Measurements from ENCODE around the gene COL25A1. TPM values are rescaled to one million over a fixed set of nuclear protein-coding genes. Genes with fewer than 3 reads are reported as not detected.

Gene COL25A1
- polyA plus RNA-seq (2013) = not detected

DNA sequence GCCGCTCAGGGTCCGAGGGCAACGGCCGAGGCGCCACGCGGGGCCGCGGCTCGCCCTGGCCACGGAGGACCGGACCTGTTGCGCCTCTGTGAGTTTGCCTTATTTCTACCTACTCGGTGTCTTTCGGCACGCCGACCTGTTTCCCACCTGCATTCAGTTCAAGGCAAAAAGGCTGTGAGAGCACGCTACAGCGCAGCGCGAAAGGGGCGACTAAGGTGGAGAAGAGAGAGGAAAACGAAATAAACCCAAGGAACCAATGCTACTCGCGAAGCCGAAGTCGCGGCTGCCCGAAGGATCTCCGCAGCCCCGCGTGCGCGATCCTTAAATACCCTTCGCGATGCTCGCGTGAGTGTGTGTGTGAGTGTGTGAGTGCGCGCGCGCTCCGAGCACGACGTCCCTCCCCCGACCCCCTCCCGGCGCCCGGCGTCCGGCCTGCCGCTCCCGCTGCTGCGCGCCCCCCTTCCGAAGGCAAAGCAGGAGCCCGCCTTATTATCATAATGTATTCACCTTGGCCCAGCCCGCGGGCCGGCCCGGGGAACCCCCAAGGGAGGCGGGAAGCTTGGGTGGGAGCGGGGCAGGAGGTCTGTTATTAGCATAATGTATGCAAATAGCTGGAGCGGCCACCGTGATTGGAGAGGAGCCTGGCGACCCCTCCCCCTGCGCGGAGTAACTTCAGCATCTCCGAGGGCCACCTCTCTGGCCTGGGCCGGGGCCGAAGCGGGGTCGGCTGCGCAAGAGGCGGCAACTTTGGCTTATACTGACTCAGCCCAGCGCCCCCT is at the start of gene COL25A1:
TSS of gene COL25A1 (minus strand) at position 298 of the 779 bp plus-strand sequence.
- peaks cover 23 to 89% (median 55%) of the 10 kb centered on the region in 5 experiments for H3K27me3 ChIP-seq (replicated peaks in 2 of 5; ENCODE audit: control insufficient read depth in 4 of 5, insufficient read depth in 5 of 5, low read length in 4 of 5)

DNA sequence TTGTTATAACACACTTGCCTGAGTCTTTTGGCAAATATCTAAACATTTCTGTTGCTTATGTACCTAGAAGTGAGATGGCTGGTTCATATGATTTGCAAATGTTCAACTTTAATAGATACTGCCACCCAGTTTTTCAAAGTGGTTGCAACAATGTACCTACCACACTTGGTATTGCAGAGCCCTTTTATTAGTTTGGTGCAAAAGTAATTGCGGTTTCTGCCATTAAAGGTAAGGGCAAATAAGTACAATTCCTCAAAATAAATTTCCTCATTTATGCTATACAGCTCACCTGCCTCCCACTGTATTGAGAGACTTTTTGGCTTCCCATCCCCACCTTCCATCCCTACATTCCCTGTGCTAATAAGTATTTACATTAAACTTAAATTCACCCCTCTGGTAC is 47.7 kb upstream of the COL25A1 start:
- Histone ChIP-seq H3K9me3 (ENCODE audit: control extremely low read depth in 1 of 5, control insufficient read depth in 4 of 5, insufficient read depth in 2 of 5, low read depth in 1 of 5, low read length in 4 of 5) (peaks cover 0 to 25% (median 11%) of the 10 kb centered on the region in 5 experiments), H3K27me3 (replicated peaks in 2 of 5; ENCODE audit: control insufficient read depth in 4 of 5, insufficient read depth in 5 of 5, low read length in 4 of 5) (peaks cover 0 to 77% (median 16%) of the 10 kb centered on the region in 5 experiments), H3K4me1 (ENCODE audit: control extremely low read depth in 1 of 4, control insufficient read depth in 4 of 4, insufficient read depth in 4 of 4, low read length in 3 of 4) (no peaks in the 10 kb centered on the region), H3K4me3 (ENCODE audit: control insufficient read depth in 1 of 7, extremely low read depth in 1 of 7, insufficient read depth in 4 of 7, low read depth in 2 of 7, low read length in 6 of 7) (no peak overlapping the region), H3K27ac (ENCODE audit: insufficient read depth in 1 of 2, low read depth in 1 of 2, low read length in 2 of 2, poor library complexity in 1 of 2, severe bottlenecking in 2 of 2) (no peak overlapping the region), H3K36me3 (ENCODE audit: control insufficient read depth in 4 of 4, insufficient read depth in 4 of 4, low read length in 3 of 4) (no peaks in the 10 kb centered on the region)
- POLR2A ChIA-PET = no interaction called here
- WGBS (ENCODE audit: insufficient coverage) = no CpG with 5 or more reads among the region's 1 CpG
- DNase-seq = no peak
- CTCF ChIA-PET = interaction anchor here (1.2 kb wide), 1 partner anchor 12 kb away, joined by 3 read pairs; no protein-coding TSS in a partner anchor

More for the DNA sequence above, at the start of gene COL25A1:
- ChIA-PET POLR2A (no interaction called here), CTCF (interaction anchor here (0.7 kb wide), 1 partner anchor 11 kb away, joined by 3 read pairs; no protein-coding TSS in a partner anchor)
- DNase-seq = peak; percentile 36 to 71 (median 63)
- Histone ChIP-seq H3K36me3 (ENCODE audit: control insufficient read depth in 4 of 4, insufficient read depth in 4 of 4, low read length in 3 of 4) (no peaks in the 10 kb centered on the region), H3K27ac (ENCODE audit: insufficient read depth in 1 of 2, low read depth in 1 of 2, low read length in 2 of 2, poor library complexity in 1 of 2, severe bottlenecking in 2 of 2) (no peak within 1 kb of the TSS), H3K9me3 (ENCODE audit: control extremely low read depth in 1 of 5, control insufficient read depth in 4 of 5, insufficient read depth in 2 of 5, low read depth in 1 of 5, low read length in 4 of 5) (peaks cover 0 to 2% (median 0%) of the 10 kb centered on the region in 5 experiments), H3K4me3 (ENCODE audit: control insufficient read depth in 1 of 7, extremely low read depth in 1 of 7, insufficient read depth in 4 of 7, low read depth in 2 of 7, low read length in 6 of 7) (peak within 1 kb of the TSS in 6 of 7 experiments; percentile 33 to 68 (median 60)), H3K4me1 (ENCODE audit: control extremely low read depth in 1 of 4, control insufficient read depth in 4 of 4, insufficient read depth in 4 of 4, low read length in 3 of 4) (peaks cover 0 to 19% (median 18%) of the 10 kb centered on the region in 4 experiments)
- 1% methylated on average over 37 of the region's 76 CpGs for WGBS (ENCODE audit: insufficient coverage)

DNA sequence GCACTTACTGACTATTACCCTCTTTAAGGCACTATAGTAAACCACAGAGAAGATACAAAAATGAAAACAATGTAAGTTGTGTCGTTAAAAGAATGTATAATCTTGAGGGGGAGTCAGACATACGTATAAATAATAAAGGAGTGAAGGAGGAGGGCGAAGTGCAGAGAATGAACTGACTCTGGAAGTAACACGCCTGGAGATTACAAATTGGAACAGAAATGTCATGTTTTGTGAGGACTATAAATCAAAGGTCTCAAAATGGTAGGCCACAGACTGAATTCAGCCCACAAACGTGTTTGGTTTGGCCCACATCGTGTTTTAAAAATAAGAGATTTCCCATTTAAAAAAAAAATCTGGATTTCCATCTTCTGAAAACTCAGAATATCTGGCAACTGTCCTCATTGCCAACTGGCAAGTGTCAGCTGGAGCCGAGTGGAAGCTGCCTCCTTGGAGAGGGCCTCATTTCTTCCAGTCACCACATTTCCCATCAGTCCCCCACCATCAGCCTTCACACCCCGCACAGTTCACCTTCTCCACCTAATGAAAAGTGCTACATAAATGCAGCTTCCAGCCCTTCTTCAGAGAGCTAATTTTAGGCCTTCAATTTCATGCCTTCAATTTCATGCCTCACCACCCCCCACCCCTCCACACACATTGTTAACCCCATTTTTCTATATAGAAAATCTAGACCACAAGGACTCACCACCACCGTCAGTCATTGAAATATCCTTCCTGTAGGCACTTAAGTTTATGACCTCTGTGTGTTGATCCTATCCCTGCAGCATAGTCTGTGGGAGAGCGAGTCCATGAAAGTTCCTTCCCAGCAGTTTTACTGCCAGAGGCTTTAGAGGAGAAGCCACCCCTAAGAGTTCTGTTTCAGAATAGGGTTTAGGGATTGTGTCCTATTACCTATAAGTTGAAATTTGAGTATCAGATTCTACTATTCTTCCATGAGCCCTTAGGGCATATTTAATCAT is 32.0 kb upstream of the COL25A1 start:
- CTCF ChIA-PET = no interaction called here
- peaks cover 0 to 2% (median 0%) of the 10 kb centered on the region in 5 experiments for H3K9me3 ChIP-seq (ENCODE audit: control extremely low read depth in 1 of 5, control insufficient read depth in 4 of 5, insufficient read depth in 2 of 5, low read depth in 1 of 5, low read length in 4 of 5)
- H3K4me1 ChIP-seq (ENCODE audit: control extremely low read depth in 1 of 4, control insufficient read depth in 4 of 4, insufficient read depth in 4 of 4, low read length in 3 of 4) = no peaks in the 10 kb centered on the region
- POLR2A ChIA-PET = no interaction called here
- H3K4me3 ChIP-seq (ENCODE audit: control insufficient read depth in 1 of 7, extremely low read depth in 1 of 7, insufficient read depth in 4 of 7, low read depth in 2 of 7, low read length in 6 of 7) = no peak overlapping the region
- H3K36me3 ChIP-seq (ENCODE audit: control insufficient read depth in 4 of 4, insufficient read depth in 4 of 4, low read length in 3 of 4) = no peaks in the 10 kb centered on the region
- H3K27me3 ChIP-seq (replicated peaks in 2 of 5; ENCODE audit: control insufficient read depth in 4 of 5, insufficient read depth in 5 of 5, low read length in 4 of 5) = peaks cover 0 to 55% (median 17%) of the 10 kb centered on the region in 5 experiments
- WGBS (ENCODE audit: insufficient coverage) = 91% methylated on average over 8 of the region's 10 CpGs
- H3K27ac ChIP-seq (ENCODE audit: insufficient read depth in 1 of 2, low read depth in 1 of 2, low read length in 2 of 2, poor library complexity in 1 of 2, severe bottlenecking in 2 of 2) = no peak overlapping the region
- DNase-seq = no peak

DNA sequence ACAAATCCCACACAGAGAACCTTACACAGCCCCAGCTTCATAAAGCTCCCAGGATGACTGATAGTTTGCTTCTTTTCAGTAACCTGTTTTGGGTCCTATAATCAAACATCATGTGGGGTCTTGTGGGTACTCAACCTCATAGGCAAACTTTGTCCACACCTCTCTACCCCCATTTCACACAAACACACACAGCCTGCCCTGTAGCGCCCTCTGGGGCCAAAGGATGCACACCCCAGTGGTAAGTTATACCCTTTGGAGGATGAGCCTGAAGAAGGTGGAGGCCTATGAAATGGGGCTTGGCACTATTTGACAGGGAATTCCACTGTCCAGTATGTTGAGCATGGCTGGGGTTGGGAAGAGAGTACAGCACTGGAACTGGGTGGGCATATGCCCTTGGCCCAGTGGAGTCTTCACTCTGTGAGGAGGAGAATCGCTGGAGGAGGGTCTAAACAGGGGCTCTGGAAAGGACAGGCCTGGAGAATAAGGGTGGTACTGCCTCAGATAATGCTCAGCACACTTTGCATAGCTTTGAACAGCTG is 30.5 kb upstream of the COL25A1 start:
- Histone ChIP-seq H3K4me1 (ENCODE audit: control extremely low read depth in 1 of 4, control insufficient read depth in 4 of 4, insufficient read depth in 4 of 4, low read length in 3 of 4) (no peaks in the 10 kb centered on the region), H3K27ac (ENCODE audit: insufficient read depth in 1 of 2, low read depth in 1 of 2, low read length in 2 of 2, poor library complexity in 1 of 2, severe bottlenecking in 2 of 2) (no peak overlapping the region), H3K9me3 (ENCODE audit: control extremely low read depth in 1 of 5, control insufficient read depth in 4 of 5, insufficient read depth in 2 of 5, low read depth in 1 of 5, low read length in 4 of 5) (no peaks in the 10 kb centered on the region), H3K4me3 (ENCODE audit: control insufficient read depth in 1 of 7, extremely low read depth in 1 of 7, insufficient read depth in 4 of 7, low read depth in 2 of 7, low read length in 6 of 7) (no peak overlapping the region), H3K36me3 (ENCODE audit: control insufficient read depth in 4 of 4, insufficient read depth in 4 of 4, low read length in 3 of 4) (no peaks in the 10 kb centered on the region), H3K27me3 (replicated peaks in 2 of 5; ENCODE audit: control insufficient read depth in 4 of 5, insufficient read depth in 5 of 5, low read length in 4 of 5) (peaks cover 3 to 58% (median 21%) of the 10 kb centered on the region in 5 experiments)
- WGBS (ENCODE audit: insufficient coverage) = 100% methylated on average over 1 of the region's 2 CpGs
- ChIA-PET CTCF (interaction anchor here (1.0 kb wide), 1 partner anchor 8 kb away, joined by 3 read pairs; no protein-coding TSS in a partner anchor), POLR2A (no interaction called here)
- DNase-seq = no peak

DNA sequence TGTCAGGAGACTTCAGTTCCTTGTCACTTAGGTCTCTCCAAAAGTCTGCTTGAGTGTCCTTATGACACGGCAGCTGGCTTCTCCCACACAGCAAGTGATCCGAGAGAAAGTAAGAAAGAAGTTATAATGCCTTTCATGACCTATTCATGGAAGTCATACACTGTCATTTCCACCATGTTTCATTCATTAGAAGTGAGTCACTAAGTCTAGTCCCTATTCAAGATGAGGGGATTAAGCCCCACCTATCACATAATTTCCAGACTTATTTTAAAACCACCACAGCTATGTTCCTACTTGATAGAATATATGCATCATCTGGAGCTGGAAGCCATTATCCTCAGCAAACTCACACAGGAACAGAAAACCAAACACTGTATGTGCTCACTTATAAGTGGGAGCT is 25.2 kb upstream of the COL25A1 start:
- no CpG with 5 or more reads among the region's 2 CpGs for WGBS (ENCODE audit: insufficient coverage)
- no peaks in the 10 kb centered on the region for H3K36me3 ChIP-seq (ENCODE audit: control insufficient read depth in 4 of 4, insufficient read depth in 4 of 4, low read length in 3 of 4)
- no peak for DNase-seq
- POLR2A ChIA-PET = interaction anchor here (0.6 kb wide), 1 partner anchor 19 kb away, joined by 3 read pairs; no protein-coding TSS in a partner anchor
- H3K9me3 ChIP-seq (ENCODE audit: control extremely low read depth in 1 of 5, control insufficient read depth in 4 of 5, insufficient read depth in 2 of 5, low read depth in 1 of 5, low read length in 4 of 5) = peaks cover 1 to 32% (median 16%) of the 10 kb centered on the region in 5 experiments
- H3K27me3 ChIP-seq (replicated peaks in 2 of 5; ENCODE audit: control insufficient read depth in 4 of 5, insufficient read depth in 5 of 5, low read length in 4 of 5) = peaks cover 3 to 40% (median 10%) of the 10 kb centered on the region in 5 experiments
- H3K4me3 ChIP-seq (ENCODE audit: control insufficient read depth in 1 of 7, extremely low read depth in 1 of 7, insufficient read depth in 4 of 7, low read depth in 2 of 7, low read length in 6 of 7) = no peak overlapping the region
- no peaks in the 10 kb centered on the region for H3K4me1 ChIP-seq (ENCODE audit: control extremely low read depth in 1 of 4, control insufficient read depth in 4 of 4, insufficient read depth in 4 of 4, low read length in 3 of 4)
- CTCF ChIA-PET = interaction anchor here (1.5 kb wide), 1 partner anchor 35 kb away, joined by 3 read pairs; no protein-coding TSS in a partner anchor
- no peak overlapping the region for H3K27ac ChIP-seq (ENCODE audit: insufficient read depth in 1 of 2, low read depth in 1 of 2, low read length in 2 of 2, poor library complexity in 1 of 2, severe bottlenecking in 2 of 2)

DNA sequence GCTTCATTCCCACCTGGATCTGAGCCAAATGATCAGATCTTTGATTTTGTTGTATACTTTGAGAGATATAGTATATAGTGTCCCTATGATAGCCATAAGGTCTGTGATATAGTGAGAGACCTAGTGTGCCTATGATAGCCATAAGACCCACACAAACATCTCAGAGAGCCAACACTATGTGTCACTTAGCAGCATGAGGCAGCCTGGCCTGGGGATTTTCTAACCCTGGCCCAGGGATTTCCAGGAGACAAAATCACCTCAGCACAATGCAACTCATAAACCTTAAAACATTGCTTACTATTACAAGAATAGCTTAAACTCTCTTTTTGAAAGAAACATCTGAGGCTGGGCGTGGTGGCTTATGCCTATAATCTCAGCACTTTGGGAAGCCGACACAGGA is 23.2 kb upstream of the COL25A1 start:
- H3K36me3 ChIP-seq (ENCODE audit: control insufficient read depth in 4 of 4, insufficient read depth in 4 of 4, low read length in 3 of 4) = no peaks in the 10 kb centered on the region
- H3K9me3 ChIP-seq (ENCODE audit: control extremely low read depth in 1 of 5, control insufficient read depth in 4 of 5, insufficient read depth in 2 of 5, low read depth in 1 of 5, low read length in 4 of 5) = peaks cover 3 to 35% (median 19%) of the 10 kb centered on the region in 5 experiments
- H3K27ac ChIP-seq (ENCODE audit: insufficient read depth in 1 of 2, low read depth in 1 of 2, low read length in 2 of 2, poor library complexity in 1 of 2, severe bottlenecking in 2 of 2) = no peak overlapping the region
- H3K4me3 ChIP-seq (ENCODE audit: control insufficient read depth in 1 of 7, extremely low read depth in 1 of 7, insufficient read depth in 4 of 7, low read depth in 2 of 7, low read length in 6 of 7) = no peak overlapping the region
- no peaks in the 10 kb centered on the region for H3K4me1 ChIP-seq (ENCODE audit: control extremely low read depth in 1 of 4, control insufficient read depth in 4 of 4, insufficient read depth in 4 of 4, low read length in 3 of 4)
- 100% methylated on average over 1 of the region's 2 CpGs for WGBS (ENCODE audit: insufficient coverage)
- DNase-seq = no peak
- POLR2A ChIA-PET = no interaction called here
- CTCF ChIA-PET = interaction anchor here (0.8 kb wide), 1 partner anchor 8 kb away, joined by 3 read pairs; no protein-coding TSS in a partner anchor
- H3K27me3 ChIP-seq (replicated peaks in 2 of 5; ENCODE audit: control insufficient read depth in 4 of 5, insufficient read depth in 5 of 5, low read length in 4 of 5) = peaks cover 3 to 29% (median 10%) of the 10 kb centered on the region in 5 experiments

Data from common myeloid progenitor, CD34-positive (primary cell).